ENCODE measurements around the gene KNCN.

DNA sequence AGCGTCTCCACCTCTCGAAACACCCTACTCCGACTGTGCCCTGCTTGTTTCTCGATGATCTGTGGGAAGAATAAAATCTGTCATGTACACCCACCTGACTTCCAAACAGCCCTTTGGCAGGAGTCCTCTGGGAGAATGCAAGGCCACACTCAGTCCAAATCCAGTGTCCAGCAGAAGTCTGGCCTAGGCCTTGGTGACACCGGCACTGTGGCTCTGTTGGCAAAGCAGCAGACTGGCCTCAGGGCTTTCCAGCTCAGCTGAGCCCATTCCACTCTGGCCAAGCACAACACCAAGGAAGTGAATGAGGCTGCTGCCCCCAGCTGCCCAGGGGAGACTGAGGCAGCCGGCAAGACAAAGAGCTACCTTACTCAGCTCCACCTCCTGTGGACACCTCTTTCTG is 25.1 kb upstream of the KNCN start:
- TF ChIP-seq, protein P1, sequence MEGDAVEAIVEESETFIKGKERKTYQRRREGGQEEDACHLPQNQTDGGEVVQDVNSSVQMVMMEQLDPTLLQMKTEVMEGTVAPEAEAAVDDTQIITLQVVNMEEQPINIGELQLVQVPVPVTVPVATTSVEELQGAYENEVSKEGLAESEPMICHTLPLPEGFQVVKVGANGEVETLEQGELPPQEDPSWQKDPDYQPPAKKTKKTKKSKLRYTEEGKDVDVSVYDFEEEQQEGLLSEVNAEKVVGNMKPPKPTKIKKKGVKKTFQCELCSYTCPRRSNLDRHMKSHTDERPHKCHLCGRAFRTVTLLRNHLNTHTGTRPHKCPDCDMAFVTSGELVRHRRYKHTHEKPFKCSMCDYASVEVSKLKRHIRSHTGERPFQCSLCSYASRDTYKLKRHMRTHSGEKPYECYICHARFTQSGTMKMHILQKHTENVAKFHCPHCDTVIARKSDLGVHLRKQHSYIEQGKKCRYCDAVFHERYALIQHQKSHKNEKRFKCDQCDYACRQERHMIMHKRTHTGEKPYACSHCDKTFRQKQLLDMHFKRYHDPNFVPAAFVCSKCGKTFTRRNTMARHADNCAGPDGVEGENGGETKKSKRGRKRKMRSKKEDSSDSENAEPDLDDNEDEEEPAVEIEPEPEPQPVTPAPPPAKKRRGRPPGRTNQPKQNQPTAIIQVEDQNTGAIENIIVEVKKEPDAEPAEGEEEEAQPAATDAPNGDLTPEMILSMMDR (IDR thresholded peaks at IDR 0.05): no peak
- no peak for TF ChIP-seq POLR2A (IDR thresholded peaks at IDR 0.05; ENCODE audit: low read depth)
